Stimulated activated CD8-positive, alpha-beta memory T cell treated with anti-CD3 and anti-CD28 coated beads, Interleukin-15, amount 100 ng/mL, for 1 hour (primary cell): ENCODE results near the gene SLC35F2.
"Not testable (repeated sequence)": the region's sequence is repeated elsewhere in the genome, so short reads cannot be mapped to it uniquely, and the experiment has no call there.

ENCODE experiments used
- DNase-seq: peaks from one replicate; pipeline ENCODE4 v3.0.0-alpha.2; 2020; ENCODE audit warnings: low read depth

Gene SLC35F2

DNA sequence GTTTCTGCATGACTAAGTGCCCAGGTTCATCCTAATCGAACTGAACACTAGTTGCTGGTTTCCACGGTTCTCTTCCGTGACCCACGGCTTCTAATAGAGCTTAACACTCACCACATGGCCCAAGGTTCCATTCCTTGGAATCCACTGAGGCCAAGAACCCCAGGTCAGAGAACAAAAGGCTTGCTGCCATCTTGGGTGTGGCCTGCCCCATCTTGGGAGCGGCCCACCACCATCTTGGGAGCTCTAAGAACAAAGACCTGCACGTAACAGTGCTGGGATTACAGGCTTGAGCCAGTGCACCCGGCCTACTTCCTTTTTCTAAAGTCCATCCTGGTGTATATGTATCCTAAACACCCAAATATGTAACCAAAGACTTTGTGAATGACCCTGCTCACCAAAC is 68.8 kb downstream of the SLC35F2 start:
- no peak for DNase-seq

DNA sequence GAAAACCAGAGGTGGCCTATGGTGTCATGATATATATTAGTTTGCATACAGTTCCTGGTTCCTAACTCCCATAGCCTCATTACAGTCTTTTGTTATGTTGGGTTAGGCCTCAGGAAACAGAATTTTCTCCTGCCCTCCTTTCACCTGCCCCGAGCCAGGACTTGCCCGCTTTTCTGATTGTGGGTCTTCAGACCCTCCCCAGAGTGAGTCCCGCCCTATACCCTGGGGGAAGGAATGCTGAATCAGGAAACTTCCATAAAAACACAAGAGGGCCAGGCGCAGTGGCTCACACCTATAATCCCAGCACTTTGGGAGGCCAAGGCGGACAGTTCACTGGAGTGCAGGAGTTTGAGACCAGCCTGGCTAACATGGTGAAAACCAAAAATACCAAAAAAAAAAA is 70.9 kb downstream of the SLC35F2 start:
- DNase-seq: no peak

DNA sequence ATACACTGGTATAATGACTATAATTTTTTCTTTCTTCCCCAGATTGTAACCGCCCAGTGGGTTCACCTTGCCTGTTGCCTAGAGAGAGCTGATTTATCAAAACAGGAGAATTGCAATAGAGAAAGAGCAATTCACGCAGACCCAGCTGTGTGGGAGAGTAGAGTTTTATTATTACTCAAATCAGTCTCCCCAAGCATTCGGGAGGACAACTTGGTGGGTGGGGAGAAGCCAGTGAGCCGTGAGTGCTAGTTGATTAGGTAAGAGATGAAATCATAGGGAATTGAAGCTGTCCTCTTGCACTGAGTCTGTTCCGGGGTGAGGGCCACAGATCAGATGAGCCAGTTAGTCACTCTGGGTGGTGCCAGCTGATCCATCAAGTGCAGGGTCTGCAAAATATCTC is 73.2 kb downstream of the SLC35F2 start:
- DNase-seq: no peak

DNA sequence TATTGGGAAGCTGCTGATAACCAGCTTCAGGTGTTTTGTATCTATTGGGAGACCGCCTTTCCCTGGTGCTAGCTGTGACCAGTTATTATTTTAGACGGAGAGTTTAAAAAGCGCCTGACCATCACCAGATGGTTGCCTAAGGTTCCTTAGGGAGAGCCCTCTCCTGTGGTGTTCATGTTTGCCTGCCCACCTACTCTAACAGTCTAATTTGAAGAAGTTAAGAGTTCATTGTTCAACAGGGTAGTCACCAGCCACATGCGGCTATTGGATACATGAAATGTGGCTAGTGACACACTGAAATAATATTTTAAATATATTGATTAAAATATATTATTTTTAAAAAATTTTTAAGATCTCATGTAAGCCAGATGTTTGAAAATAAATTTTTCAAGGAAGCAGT is 75.5 kb downstream of the SLC35F2 start:
- DNase-seq: no peak

DNA sequence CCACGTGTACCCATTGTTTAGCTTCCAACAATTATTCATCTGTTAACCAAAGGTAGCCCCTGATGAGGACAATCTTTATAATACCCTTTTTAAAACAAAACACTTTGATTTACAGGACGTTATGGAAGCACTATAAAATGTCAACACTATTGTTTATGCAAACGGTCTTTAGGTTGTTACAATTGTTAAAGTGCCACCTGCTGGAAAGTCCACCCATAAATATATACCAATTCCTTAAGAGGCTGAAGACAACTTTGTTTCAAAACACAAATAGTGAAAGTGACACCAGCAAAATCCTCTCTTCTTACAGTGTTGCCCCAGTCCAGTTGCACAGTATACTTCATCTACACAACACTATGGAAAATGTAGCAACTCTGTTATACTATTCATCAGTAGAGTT is 77.8 kb downstream of the SLC35F2 start:
- no peak for DNase-seq

DNA sequence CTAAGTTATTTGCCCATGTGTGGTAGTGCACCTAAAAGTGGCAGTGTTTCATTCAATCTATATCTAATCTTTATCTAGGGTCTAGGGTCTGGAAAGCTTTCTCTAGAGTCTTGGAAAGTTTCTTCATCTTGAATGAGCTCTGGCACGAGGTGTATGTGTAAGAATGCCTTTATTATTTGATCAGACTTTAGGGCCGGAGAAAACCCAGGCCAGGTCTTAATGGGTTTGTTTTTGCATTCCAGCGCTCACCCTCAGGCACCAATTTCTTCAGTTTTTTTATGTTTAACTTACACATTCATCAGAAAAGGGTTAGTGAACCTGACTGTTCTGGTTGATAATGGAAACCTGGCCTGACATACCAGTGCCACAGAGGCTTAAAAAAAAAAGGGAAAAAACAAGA is 78.5 kb downstream of the SLC35F2 start:
- no peak for DNase-seq

DNA sequence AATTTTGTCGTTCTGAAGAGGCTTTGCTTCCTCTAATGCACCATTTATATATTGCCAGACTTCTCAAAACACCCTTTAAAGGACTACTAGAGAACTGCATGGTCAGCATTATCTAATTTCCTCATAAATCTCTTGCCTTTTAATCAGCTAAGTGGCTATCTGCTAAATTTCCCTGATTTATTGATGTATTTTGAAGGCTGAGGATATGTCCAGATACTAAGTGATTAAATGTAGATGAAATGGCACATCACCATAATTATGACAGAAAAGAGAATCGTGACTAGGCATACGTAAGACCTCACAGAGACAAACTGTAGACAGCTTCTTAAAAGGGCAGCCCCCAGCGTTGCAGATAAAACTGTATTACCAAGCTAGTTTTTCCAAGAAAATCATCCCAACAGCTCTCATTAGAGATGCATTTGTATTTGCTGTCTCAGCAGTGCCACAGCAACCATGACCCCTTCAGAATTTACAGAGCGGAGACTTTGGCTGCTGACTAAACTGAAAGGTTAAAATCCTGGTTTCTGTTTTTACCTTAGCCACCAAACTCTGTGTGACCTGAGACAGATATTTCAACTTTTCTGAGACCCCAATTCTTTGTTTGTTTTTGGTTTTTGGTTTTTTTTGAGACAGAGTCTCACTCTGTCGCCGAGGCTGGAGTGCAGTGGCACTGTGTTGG is 79.6 kb downstream of the SLC35F2 start:
- no peak for DNase-seq

DNA sequence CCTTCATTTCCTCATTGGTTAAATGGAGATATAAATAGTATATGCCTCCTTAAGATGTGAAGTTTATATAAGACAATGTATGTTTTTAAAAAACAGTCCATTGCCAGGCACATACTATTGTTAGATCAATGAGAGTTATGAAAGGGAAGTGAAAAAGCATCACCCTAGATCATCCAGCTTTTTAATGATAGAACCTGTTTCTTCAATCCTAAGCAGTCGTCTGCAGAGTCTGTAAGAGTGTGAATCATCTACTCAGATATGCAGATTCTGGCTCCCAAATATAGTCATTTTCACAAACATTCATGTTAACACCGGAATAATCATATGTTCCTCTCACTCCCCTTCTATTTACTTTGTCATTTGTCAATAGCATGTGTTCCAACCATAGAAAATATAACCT is 81.5 kb downstream of the SLC35F2 start:
- DNase-seq: no peak

DNA sequence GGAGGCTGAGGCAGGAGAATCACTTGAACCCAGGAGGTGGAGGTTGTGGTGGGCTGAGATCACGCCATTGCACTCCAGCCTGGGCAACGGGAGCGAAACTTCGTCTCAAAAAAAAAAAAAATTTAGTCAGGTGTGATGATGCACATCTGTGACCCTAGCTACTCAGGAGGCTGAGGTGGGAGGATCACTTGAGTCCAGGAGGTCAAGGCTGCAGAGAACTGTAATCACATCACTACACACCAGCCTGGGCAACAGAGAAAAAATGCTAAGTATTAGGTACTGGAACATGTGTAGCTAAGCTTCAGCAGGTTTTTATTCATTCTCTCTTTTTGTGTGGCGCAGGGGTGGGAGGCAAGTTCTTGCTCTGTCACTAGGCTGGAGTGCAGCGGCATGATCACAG is 82.5 kb downstream of the SLC35F2 start:
- DNase-seq: no peak

DNA sequence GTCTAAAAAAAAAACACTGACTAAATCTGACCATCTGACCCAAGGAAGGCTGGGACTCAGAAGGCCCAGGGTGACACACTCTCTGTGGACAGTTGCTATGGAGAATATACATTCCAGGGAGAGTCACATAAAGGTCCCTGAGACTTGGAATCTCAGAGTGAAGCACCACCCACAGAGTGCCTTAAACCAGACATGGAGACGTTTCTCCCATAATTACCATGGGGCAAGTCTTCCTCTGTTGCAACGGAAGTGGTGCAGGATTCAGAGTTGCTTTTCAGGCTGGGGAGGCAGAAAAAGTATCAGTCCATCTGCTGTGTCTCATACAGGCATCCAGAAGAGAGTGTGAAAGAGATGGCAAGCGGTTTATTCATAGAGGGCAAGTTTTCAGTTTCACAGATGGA is 88.0 kb downstream of the SLC35F2 start:
- no peak for DNase-seq

GRCh38 chr11:107769189-107769588 is 89.4 kb downstream of the SLC35F2 start:
- no peak for DNase-seq

- DNase-seq: not testable (repeated sequence)
These were observed 99.8 kb downstream of the SLC35F2 start for GRCh38 chr11:107758719-107759355.

DNA sequence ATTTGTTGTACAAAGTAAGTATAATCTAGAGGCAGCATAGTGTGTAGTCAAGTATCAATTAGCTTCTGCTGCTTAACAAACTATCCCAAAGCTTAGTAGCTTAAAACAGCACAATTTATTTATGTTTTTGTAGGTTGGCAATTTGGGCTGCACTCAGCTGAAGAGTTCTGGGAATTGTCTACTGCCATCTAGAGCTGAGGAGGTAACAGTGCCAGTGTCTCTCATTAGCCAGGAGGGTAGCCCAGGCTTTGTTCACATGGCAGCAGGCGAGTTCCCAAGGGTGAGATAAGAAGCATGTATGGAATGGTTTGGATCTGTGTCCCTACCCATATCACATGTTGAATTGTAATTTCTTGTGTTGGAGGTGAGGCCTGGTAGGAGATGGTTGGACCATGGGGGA is 100.9 kb downstream of the SLC35F2 start:
- no peak for DNase-seq

GRCh38 chr11:107756553-107756952 is 102.0 kb downstream of the SLC35F2 start:
- DNase-seq: no peak

DNA sequence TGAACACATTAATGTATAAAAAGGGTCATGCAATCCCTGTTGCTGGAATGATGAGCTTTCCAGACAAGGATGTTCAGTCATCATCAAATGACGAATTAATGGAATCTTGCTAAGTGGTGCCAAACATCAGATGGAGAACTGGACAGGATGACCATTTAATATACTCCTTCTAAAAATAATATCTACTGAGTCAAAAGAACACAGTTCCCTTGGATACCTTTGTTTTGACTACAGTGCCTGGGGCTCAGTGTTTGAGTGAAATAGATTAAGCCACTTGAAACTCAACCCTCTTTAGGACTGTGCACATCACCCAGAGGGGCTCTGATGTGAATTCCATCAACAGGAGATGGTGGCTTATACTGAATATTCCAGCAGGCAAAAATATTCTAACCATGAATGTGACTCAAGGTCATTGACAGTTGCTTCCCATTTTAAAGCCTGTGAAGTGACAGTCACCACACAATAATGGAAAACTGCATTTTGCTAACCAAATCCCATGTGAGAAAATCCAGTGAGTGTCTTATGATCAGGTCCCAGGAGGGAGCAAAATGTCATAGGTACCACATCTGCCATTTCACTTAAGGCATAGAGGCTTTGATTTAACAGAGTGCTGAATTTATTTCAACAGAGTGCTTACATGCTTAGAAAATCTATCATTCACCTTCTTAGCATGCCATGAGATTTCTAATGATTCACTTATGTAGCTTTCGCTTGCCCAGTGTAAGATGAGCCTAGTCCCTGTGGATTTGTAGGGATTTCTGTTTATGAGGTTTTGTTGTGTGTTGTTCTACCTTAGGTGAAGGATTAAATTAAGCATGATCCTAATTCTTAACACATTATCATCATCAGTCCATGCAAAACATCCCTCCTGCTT is 105.4 kb downstream of the SLC35F2 start:
- DNase-seq: no peak

DNA sequence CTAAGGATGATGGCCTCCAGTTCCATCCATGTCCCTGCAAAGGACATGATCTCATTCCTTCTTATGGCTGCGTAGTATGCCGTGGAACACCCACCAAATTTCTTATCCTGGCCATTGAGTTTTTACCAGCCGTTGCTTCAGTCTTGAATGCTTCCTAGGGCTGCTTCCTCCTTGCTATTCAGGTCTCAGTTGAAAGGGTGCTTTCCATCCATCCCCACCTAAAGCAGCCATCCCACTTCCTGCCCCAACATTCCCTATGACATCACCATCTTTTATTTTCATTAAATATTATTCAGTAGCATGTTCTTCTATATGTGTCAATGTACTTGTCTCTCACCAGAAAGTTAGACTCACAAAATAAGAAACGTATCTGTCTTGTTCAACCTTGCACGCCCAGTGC is 106.1 kb downstream of the SLC35F2 start:
- no peak for DNase-seq

- DNase-seq: no peak
These were observed 107.5 kb downstream of the SLC35F2 start for GRCh38 chr11:107751082-107751481.

- DNase-seq: no peak
These were observed 108.3 kb downstream of the SLC35F2 start for GRCh38 chr11:107750313-107750712.

DNA sequence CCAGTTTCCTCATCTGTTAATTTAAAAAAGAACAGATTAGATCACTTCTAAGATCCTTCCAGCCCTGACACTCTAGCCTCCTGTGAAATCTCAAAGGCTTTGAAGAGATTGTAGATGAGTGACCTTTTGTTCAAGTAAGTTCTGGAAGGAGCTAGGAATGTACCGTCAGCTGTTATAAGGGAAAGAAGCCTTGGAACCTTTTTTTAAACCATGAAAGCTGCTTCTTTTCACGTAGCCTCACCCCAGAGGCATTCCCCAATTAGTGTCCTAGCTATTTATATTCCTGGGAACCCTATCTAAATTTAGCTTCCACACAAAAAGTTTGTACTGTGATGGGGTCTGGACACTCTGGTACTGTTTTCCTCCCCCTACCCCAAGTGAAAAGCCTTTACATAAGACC is 111.0 kb downstream of the SLC35F2 start:
- DNase-seq: no peak

DNA sequence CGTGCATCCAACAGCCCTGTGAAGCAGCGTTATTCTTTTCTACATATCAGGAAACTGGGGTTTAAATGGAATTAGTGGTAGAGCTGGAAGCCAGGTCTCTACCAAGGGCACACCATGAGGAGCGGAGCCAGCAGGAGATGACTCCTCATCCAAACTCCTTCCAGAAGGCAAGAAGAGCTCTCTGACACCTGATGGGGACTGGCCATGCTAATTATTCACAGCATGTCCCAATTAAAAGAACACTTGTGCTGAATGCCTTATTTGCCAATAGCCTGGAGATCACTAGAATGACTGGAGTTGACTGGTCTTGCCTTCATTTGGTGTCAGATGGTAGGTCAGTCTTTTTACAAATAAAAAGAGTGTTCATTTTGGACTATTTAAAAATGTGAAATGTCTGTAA is 113.9 kb downstream of the SLC35F2 start:
- DNase-seq: no peak

- DNase-seq: no peak
These were observed 115.4 kb downstream of the SLC35F2 start for GRCh38 chr11:107743191-107743590.

GRCh38 chr11:107741044-107741823 is 117.4 kb downstream of the SLC35F2 start:
- no peak for DNase-seq
